HG02678 (cell line): ENCODE data around the gene A4GALT.
"Not testable (repeated sequence)": the region's sequence is repeated elsewhere in the genome, so short reads cannot be mapped to it uniquely, and the experiment has no call there.

Experiments
- ATAC-seq: cut with Tn5 transposase; IDR thresholded peaks from one replicate; pipeline ENCODE4 v1.9.1; 2021; ENCODE audit warnings: mild to moderate bottlenecking, moderate library complexity; ENCODE audit not compliant: unreplicated experiment

Gene A4GALT

GRCh38 chr22:42743501-42743991, 22.9 kb upstream of the A4GALT start:
- no peak for ATAC-seq

GRCh38 chr22:42742940-42743339, 22.3 kb upstream of the A4GALT start:
- no peak for ATAC-seq

DNA sequence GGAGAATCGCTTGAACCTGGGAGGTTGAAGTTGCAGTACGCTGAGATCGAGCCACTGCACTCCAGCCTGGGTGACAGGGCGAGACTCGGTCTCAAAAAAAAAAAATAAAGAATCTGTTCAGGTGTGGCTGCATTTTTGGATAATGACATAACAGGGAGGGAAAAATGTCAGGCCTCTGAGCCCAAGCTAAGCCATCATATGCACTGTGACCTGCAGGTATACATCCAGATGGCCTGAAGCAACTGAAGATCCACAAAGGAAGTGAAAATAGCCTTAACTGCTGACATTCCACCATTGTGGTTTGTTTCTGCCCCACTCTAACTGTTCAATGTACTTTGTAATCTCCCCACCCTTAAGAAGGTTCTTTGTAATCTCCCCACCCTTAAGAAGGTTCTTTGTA, 19.6 kb upstream of the A4GALT start:
- ATAC-seq, result not testable (repeated sequence)

GRCh38 chr22:42734406-42734805, 13.7 kb upstream of the A4GALT start:
- no peak for ATAC-seq

DNA sequence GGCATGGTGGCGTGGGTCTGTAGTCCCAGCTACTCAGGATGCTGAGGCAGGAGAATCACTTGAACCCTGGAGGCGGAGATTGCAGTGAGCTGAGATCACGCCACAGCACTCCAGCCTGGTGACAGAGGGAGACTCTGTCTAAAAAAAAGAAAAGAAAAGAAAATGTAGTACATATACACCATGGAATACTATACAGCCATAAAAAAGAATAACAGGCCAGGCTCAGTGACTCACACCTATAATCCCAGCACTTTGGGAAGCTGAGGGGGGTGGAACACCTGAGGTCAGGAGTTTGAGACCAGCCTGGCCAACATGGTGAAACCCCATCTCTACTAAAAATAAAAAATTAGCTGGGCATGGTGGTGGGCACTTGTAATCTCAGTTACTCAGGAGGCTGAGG, 12.7 kb upstream of the A4GALT start:
- ATAC-seq, result not testable (repeated sequence)

GRCh38 chr22:42732081-42732480, 11.4 kb upstream of the A4GALT start:
- ATAC-seq, result no peak

- no peak for ATAC-seq
These were observed 6.1 kb upstream of the A4GALT start for GRCh38 chr22:42726811-42727210.

- no peak for ATAC-seq
These were observed 5.1 kb upstream of the A4GALT start for GRCh38 chr22:42725606-42726355.

DNA sequence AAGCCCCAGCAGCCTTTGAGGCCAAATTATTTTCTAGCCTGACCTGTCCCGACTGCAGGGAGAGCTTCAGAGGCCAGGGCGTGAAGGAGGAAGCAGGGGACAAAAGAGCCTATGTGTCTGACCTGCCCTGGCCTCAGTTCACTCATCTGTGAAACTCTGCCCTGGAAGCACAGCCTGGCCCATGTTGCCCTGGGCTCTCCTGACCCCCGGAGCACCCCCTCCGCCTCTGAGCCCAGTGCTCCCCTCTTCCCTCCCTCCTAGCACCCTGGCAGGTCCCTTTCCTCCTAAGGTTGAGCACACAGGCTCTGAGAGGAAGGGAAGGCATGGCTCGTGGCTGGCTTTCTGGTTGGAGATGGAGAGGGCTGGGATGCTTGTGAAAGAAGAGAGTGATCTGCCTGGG, 3.4 kb upstream of the A4GALT start:
- ATAC-seq, result no peak

GRCh38 chr22:42721045-42721434, 370 bp upstream of the A4GALT start:
- ATAC-seq, result no peak

DNA sequence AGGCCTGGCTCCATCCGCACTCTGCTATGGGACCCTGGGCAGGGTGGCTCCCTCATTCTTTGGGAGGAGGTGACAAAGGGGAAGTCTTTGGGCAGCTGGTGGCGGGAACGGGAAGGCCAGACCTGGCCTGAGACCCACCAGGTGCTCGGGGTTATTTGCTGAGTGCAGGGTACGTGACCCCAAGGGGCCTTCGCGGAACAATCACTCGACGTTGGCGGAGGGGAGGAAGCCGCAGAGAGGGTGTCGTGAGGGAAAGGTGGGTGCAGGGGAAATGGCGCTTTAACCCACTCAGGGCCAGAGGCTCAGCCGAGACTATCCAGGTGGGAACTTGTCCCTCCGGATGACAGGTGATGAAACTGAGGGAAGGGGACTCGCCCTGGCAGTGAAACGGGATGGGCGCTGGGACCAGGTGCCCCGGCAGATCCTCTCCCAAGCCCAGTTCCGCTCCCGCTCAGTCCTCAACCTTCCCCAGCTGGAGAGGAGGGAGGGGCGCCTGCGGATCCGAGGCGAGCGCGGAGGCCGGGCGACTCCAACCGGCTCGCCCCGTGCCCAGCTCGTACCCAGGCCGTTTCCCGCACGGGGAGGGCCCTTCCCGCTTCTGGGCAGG, 911 bp downstream of the A4GALT start:
- no peak for ATAC-seq

DNA sequence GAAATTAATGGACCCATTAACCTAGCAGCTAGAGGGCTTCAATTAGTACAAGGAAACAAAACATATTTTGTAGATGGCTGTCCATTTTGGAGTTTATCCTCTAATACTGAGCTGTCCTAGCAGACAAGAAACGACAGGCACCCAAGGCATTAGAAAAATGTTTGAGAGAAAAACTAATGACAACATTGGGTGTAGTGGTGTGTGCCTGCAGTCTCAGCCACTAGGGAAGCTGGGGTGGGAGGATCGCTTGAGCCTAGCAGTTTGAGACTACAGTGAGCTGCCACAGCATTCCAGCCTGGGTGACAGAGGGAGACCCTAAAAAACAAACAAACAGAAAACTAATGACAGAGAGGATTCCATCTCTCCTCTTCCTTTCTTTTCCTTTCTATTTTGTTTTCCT, 1.5 kb downstream of the A4GALT start:
- ATAC-seq, result no peak

- ATAC-seq, result peak; percentile 18
These were observed 3.3 kb downstream of the A4GALT start for GRCh38 chr22:42717197-42717928.

GRCh38 chr22:42716649-42717127, 4.0 kb downstream of the A4GALT start:
- ATAC-seq, result peak; percentile 52

GRCh38 chr22:42716221-42716620, 4.4 kb downstream of the A4GALT start:
- ATAC-seq, result peak; percentile 19

GRCh38 chr22:42714768-42715390, 5.8 kb downstream of the A4GALT start:
- ATAC-seq, result no peak

DNA sequence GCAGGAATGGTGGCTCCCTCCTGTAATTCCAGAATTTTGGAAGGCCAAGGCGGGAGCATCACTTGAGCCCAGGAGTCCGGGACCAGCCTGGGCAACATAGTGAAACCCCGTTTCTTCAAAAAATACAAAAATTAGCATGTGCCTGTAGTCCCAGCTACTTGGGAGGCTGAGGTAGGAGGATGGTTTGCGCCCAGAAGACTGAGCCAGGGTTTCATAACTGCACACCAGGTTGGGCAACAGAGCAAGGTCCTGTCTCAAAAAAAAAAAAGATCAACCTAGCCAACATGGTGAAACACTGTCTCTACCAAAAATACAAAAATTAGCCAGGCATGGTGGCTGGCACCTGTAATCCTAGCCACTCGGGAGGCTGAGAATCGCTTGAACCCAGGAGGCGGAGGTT, 6.4 kb downstream of the A4GALT start:
- no peak for ATAC-seq

- no peak for ATAC-seq
These were observed 8.5 kb downstream of the A4GALT start for GRCh38 chr22:42711895-42712837.

DNA sequence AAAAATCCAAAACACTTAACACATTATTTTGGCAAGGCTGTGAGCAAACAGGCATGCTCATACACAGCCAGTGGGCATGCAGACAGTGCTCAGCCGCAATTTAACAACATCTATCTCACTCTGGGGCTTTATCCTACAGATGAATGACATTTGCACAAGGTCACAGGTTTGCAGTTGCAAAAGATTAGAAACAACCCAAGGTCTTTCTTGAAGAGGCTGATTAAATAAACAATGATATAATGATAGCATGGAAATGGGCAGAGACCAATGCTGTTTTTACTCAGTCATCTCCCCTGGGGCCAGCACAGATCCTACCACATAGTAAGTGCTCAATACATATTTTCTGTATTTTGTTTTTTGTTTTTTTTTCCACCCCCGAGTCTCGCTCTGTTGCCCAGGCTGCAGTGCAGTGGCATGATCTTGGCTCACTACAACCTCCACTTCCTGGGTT, 9.4 kb downstream of the A4GALT start:
- no peak for ATAC-seq

GRCh38 chr22:42708417-42708816, 12.3 kb downstream of the A4GALT start:
- ATAC-seq, result no peak
